ENCODE data around the gene KSR1.
"Not testable (repeated sequence)": the region's sequence is repeated elsewhere in the genome, so short reads cannot be mapped to it uniquely, and the experiment has no call there.

Gene KSR1

DNA sequence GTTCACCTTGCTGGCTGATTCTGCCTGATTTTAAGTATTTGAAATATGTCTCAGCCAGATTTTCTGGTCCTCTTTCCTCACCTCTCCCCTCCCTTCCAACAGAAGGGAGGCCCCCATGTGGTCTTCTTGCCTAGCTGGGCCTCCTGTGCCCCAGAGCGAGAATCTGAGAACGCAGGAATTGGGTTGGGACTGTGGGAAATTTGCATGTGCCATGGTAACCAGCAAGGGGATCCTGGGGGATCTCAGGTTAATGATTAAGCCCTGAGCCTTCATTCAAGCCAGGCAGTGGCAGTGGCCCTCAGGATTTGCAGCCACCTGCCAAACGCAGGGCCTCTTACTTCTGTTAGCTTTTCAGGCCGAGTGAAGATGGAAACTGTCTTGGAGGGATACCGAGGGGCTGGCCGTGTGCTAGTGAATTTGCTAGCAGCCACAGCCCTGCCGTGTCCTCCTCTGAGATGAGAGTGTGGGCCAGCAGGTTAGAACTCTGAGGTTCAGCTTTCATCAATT is 40.2 kb downstream of the KSR1 start:
- DNase-seq: no peak

DNA sequence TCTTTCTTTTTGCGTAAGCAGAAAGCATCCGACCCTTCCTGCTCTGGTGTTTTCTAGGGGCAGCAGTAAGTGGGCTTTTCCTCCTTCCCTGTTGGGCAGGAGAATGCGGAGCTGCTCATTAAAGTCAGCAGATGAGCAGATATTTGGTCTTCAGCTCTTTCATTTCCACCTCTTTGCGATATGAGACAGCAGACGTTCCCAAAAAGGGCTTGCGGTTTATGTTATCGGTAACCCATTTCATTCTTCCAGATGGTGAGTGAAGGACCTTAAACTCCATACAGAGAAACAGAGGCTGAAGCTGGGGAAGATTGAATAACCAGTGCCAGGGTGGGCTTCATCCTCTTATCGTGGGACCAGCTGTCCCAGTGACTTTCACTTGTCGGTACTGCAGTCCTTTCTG is 40.7 kb downstream of the KSR1 start:
- no peak for DNase-seq

DNA sequence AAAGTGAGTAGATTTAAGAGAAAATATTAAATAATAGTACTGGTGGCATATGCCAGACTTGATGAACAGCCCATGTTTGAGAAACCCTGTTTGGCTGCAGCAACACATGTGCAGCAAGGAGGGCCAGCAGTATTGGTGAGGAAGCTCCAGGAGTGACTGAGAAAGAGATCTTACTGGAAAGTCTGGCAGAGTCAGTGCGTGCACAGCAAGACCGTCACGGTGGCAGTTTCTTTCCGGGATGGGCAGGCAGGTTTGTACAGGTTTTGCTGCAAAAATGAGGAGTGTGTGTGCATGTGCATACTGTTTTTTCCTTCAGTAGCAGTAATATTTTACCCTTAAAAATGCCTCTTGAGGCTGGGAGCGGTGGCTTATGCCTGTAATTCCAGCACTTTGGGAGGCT is 41.4 kb downstream of the KSR1 start:
- no peak for DNase-seq

DNA sequence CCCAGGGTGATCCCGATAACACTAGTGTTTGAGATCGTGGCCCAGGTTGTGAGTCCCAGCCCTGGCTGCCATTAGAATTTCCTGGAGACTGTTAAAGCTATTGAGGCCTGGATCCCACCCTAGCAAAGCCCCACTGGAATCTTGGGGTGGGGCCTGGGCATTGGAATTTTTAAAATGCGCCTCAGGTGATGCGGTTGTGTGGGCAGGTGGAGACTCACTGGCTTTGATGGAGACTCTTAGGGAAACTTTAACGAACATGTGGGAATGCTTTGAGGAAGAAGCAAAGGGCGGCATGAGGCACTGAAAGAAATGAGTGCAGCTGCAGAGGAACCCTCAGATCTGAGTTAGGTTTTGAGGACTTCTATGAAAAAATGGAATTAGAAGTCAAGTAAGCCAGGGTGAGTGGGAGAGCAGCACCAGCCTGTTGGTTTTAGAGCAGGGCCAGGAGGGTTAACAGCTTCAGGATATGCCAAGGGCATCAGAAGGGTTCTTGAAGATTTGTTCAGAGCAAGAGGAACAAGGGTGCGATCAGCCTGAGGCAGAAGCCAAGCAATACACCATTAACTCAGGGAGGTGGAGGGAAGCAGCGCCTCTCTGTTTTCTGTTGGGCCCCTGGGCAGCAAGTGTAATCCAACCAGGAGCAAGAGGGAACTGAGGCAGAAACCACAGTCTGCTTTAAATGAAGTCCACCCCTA is 42.5 kb downstream of the KSR1 start:
- DNase-seq: no peak

DNA sequence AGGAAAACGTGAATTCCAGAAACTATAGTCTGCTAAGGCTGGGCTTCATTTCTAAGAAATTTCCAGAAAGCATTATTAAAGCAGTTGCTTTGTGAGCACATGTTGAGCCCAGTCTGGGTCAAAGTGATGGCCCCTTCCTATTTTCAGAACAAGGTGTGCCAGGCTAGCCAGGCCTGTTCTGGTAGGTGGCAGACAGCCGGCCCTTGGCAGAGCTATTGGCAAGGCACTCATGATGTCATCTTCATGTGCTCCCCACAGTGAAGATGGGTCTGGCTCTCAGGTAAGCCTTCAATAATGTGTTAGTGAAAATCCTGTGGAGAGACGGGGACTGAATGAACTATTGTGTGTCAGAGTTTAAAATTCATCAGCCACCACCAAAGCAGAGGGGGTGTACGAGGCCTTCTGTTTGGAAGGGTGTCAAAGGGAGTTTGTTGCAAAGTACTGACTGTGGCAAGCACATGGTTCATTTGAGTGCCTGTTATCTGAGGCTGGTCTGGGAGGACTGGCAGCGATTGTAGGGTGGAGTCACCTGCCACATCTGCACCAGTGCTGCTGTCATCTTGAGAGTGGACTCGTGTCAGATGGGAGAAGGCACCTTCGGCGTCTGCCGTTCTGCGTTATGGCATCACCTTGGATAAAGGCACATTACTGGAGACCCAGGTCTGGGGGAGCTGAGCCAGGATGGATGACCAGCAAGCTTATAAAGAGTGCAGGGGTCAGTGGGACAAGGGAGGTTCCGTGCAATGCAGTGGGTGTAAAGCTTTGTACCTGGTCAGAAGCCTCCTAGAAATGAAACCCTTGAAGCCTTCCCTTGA is 43.4 kb downstream of the KSR1 start:
- DNase-seq: no peak

DNA sequence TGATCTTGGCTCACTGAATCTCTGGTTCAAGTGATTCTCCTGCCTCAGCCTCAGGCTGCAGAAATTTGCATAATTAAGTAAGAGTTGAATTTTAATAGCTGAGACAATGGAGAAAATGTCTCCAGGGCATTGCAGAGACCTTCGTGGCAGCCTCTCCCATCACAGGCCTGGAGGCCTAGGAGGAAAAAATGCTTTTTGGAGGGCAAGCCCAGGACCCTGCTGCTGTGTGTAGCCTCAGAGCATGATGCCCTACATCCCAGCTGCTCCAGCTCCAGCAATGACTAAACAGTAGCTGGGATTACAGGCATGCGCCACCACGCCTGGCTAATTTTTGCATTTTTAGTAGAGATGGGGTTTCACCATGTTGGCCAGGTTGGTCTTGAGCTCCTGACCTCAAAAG is 45.1 kb downstream of the KSR1 start:
- not testable (repeated sequence) for DNase-seq

DNA sequence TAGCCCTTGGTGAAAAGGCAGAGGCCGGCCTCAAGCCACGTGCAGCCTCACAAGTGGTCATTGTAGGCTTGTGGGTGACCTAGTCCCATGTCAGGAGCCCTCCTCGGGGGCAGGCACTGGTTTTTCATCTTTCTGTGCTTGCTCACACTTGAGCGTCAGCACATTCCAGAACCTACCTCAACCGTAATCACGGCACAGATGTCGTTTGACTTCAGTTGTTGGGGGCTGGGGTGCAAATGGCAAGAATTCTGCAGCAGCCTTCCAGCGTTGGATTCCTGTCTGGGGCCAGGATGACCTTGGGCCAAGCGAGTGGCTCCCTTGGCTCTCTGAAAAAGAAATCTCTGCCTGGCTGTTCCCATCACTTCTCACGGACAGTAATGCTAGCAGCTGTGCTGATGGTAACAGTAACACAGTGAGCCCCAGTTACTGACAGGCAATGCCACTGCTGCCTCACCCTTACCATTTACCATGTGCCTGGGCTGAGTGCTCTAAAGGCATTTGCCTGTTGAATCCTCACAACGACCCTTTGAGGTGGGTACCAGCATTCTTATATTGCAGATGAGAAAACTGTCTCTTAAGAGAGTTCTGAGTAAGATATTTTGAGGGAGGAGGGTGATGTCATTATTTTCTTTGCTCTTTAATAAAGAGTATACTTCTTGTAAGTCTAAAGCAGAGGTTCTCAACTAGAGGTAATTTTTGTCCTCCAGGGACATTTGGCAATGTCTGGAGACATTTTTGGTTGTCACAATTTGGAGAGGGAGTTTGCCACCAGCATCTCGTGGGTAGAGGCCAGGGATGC is 46.5 kb downstream of the KSR1 start:
- no peak for DNase-seq

DNA sequence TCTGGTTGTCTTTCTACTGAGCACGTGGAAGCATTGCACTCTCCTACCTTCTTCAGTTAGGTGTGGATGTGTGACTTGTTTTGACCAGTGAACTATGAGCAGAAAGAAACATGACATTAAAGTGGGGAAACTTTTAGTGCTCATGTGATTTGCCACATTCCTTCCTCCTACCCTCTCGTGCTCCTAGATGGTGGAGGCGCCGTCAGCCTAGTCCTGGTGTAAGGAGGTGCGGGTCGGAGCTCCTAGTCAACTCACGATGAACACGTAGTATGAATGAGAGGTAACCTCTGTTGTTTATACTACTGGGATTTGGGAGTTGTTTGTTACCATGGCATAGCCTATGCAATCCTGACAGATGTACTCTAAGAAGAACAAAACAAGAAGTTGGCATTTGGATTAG is 47.4 kb downstream of the KSR1 start:
- no peak for DNase-seq

DNA sequence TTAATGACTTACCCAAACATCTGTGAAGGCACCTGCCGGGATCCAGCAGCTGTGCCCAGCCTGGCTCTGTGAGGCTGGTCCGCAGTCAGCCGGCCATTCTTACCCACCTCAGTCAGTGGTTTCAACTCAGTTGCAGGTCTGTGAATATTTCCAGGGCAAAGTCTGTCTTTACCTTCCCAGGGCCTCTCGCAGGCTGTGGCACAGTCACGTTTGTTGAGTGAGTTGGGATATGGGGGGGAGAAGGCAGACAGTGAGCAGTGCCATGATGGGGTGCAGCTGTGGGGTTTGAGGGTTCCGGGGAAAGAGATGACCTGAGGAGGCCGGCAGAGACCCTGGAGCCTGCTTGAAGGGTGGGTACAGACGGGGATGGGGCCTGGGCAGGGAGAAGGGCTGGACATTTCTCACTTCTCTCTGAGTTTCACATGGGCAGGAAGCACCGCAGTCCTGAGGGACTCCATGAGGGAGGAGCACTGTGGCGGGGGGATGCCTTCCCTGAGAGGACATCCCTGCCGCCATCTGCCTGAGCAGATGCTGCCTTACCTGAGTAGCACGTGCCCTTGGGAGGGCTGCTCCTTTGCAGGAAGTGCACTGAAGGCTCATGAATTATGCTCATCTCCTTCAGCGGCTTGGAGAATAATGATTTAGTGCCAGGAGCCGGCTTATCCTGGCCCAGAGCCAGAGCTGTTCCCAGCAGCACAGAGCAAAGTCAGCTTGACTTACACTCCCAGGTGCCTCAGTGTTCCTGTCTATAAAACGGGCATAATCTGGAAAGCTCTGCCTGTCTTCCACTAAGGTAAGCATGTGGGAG is 48.1 kb downstream of the KSR1 start:
- DNase-seq: no peak

DNA sequence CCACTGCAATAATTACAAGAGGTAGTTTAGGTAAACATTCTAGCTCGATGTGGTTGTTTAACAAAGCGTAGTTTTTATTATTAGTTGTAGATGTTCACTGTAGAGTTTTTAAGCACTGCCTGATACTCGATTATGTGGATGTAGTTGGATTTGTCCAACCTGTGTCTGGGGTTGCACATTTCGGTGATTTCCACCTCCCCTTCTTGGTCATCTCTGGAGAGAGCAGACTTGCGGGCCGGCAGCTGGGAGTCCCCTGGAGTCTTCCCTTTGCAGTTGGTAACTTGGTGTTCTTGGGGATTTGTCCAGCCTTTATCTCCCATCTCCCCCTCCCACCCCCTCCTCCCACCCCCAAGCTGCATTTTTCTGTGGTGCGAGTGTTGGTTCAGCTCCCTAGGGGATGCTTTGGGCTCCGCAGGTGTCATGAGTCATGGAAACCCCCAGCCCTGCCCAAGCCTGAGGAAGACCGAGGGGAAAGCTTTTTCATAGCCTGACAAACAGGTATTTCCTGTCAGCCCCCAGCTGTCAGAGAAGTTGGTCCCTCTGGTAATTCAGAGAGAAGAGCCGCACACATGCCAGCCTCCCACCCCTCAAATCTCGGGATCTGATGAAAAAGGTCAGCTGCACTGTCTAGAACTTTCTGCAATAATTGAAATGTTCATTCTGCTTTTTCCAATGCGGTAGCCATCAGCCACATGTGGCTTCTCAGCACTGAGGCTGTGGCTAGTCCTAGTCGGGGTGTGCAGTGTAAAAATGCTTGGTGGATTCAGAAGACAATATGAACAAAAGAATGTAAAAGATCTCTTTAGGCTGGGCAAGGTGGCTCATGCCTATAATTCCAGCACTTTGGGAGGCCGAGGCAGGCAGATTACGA is 50.3 kb downstream of the KSR1 start:
- DNase-seq: no peak

DNA sequence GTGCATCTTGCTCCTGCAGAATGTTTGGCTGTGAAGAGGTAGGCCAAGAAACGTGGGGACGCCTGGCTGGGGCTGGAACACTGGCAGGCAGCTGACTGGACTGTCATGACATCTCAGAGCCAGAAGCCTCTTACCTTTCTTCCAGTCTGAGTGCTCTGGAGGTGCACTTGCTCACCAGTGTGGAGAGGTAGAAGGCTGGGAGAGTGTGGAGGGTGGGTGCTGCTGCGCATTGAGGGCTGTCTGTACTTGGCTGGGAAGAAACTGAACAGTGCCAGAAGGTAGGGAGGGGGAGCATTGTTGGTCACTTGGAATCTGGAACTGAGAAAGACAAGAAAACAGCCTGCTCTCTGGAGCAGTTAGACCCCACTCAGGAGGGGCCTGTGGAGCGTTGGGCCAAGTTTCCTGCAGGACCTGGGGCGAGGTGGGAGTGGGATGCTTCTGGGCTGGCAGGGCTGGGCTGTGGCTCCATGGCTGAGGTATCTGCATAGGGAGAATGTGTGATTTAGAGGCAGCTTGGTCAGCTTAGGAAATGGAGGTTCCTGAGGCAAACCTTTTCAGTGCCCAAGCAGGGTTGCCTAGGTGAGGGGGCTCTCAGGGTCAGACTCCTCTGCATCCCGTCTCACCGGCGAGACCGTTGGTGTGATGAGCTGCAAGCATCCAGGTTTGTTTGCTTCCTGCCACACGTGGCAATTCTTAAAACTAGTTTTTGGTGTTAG is 55.1 kb downstream of the KSR1 start:
- DNase-seq: no peak

DNA sequence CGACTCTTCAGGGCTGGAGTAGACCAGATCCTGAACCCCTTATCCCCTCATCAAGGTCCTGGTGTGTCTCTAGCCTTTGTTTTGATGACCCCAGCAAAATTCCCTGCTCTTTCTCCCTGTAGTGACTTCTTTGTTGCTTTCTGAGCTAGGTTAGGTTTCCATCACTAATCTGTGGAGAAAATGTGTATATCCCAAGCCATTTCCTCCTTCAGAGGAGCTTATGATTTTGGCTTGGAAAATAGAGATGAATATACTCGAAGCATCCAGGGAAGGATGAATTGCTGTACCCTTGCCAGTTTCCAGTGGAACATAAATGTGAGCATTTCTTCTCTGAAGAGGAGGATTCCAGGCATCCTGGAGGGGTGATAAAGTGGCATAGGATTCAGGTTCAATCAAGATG is 55.8 kb downstream of the KSR1 start:
- no peak for DNase-seq

DNA sequence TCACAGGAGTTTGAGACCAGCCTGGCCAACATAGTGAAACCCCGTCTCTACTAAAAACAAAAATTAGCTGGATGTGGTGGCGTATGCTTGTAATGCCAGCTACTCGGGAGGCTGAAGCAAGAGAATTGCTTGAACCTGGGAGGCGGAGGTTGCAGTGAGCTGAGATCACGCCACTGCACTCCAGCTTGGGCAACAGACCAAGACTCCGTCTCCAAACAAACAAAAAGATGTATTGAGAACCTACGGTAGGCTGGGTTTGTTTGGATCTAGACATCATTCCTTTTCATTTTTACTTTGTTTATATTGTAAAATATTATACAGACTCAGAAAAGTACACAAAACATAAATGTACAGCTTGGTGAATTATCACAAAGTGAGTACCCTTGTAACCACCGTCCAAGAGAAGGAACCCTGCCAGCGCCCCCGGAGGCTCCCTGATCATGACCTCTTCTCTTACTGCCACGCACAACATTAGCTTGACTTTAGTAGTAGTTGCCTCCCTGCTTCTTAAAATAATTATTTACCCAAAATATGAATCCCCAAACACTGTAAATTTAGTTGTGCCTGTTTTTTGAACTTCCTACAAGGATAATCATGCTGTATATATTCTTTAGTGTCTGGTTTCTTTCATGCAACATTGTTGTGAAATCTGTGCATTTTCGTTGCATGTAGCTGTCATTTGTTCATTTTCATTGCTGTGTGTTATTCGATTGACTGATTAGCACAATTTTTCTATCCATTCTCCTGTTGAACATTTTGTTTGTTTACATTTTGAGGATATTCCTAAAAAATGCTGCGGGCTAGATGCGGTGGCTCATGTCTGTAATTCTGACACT is 56.5 kb downstream of the KSR1 start:
- no peak for DNase-seq

DNA sequence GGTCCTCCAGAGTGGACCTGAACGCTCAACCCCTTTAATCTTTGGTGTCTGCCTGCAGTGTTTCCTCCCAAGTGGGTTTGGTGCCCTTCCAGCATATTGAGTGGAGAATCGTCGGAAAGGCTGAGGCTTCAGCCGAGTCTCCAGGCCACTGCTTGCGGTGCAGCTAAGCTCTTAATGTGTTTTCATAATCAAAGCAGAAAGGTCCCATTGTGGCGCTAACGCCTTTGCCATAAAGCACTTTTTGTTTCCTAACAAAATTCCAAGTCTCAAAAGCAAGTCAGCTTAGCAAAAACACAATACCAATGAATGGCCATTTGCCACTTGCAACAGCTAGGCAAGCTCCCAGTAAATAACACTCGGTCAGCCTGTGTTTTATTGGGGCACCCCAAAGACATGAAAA is 57.6 kb downstream of the KSR1 start:
- DNase-seq: no peak

DNA sequence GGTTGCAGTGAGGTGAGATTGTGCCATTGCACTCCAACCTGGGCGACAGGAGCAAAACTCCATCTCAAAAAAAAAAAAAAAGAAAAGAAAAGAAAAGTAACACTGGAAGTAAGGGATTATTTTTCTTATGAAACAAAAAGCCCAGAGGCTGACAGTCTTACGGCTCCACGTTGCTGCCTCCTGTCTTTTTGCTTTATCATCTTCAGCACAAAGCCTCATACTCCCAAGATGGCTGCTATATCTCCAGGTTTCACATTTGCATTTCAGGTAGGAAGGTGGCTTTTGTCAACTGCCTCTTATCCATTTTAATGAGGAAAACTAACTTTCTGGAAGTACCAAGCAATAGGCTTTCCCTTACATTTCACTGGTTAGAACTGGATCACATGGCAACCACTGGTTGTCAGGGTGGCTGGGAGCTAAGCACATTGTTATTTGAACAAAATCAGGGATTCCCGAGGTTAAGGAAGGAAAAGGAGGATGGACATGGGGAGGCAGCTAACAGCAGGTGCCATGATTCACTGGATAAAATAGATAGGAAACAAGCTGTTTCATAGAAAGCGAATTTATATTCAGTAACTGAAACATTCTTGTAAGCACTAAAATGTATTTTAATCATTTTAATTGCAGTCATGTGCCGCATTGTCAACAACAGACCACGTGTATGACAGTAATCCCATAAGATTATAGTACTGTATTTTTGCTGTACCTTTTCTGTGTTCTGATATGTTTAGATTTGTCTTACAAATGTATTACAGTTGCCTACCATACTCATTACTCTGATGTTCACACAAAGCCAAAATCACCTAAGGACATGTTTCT is 58.6 kb downstream of the KSR1 start:
- DNase-seq: no peak

DNA sequence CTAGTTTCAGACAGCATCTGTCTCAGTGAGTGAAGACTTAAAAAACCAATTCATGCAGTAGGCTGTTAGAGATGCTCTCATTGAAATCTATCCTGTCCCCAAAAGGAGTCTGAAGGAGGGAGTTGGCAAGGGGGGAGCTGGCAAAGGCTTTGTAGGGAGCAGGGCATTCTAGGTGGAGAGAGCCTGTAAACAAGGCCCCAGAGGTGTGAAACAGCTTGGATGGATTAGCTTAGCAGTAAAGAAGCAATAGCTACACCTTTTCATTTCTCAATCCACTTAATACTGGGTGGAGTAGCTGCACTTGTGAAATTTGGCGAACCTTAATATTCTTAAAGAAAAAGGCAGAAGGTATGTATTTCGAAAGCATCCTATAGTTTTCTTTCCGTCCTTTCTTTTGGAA is 61.8 kb downstream of the KSR1 start:
- DNase-seq: no peak

DNA sequence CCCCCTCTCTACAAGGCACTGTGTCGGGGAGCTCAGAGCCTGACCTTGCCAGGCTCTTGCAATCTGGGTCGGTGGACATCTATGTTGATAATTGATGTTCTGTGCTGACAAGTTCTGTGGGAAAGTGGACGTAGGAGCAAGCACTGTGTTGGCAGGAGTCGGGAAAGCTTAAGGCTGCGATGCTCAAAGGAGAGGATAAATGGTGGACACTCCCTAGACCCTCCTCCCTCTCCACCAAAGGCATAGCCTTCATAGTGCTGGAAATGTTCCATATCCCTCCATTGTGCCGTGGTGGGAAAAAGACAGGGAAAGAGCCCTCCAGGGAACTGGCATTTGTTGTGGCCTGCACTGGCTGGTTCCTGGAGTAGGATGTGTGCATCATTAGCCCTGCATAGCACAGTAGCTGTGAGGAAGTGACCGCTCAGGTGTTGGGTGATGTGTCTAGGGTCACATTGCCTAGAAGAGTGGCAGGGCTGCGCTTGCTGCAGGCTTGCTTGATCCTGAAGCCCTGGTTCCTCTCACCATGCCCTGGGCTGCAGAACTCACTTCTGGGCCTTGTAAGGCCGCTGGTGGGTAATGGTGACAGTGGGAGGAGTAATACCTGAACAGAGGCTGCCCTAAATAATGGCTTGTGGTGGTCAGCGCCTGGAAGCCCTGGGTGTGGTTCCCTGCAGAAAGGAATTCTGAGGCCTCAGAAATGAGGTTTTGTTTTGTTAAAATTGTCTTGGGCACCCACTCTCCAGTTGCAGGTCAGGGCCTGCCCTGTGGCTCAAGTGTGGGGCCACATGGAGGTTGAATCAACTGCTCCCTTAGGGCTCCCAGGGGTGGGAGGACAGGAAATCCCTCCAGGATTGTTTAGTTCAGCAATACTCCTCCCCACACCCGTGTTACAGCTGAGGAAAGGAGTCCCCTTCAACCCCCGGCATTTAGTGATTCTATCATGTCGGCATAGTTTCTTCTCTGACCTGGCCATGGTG is 62.6 kb downstream of the KSR1 start:
- no peak for DNase-seq

DNA sequence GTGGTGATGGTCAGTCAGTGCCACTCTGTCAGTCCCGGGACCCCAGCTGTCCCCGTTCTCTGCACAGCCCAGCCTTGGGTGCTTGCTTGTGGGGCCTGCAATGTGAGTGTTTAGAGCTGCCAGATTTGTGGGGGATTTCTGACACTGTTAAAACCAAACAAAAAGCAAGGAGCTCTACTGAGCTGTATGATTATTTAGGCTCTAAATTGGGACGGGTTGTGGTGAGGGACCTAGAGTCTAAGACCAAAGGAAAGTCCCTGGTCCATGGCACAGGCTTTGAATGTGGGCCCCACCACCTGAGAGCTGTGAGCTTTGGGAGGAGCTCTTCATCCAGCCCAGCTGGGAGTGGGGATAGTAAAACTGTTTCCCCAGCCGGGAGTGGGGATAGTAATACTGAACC is 63.3 kb downstream of the KSR1 start:
- no peak for DNase-seq
